ENCODE results near the gene SERPINA5.

DNA sequence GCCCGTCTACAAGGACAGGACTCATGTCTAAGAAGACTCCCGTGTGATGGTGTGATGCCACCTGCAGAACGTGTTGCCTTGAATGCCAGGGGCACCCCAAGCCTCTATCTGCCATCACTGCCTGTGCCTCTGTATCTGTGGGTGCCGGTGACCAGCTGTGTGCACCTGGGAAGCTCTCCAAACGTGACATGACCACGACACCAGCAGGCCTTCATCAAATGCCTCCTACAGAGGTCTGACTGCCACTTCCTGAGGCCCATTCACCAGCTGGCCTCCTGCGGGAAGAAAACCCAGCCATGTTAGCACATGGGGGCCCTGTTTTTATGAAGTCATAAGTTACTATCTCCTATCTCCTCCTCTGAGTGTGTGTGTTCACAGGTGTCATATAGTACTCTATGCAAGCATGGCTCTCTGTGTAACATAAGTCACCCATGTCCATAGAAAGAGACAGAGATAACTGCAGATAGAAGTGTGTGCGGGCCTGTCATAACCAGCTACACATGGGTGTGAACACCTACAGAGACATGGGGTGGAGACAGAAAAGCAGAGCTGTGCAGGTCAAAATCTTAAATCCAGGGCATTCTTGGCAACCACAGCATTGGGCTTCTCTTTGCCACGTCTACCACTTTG is 38.3 kb upstream of the SERPINA5 start:
- no peak for TF ChIP-seq RAD21 (IDR thresholded peaks at IDR 0.05; ENCODE audit: low read length)
- TF ChIP-seq FOXM1 (IDR thresholded peaks at IDR 0.05; ENCODE audit: low read depth), result no peak
- TF ChIP-seq, protein P1, sequence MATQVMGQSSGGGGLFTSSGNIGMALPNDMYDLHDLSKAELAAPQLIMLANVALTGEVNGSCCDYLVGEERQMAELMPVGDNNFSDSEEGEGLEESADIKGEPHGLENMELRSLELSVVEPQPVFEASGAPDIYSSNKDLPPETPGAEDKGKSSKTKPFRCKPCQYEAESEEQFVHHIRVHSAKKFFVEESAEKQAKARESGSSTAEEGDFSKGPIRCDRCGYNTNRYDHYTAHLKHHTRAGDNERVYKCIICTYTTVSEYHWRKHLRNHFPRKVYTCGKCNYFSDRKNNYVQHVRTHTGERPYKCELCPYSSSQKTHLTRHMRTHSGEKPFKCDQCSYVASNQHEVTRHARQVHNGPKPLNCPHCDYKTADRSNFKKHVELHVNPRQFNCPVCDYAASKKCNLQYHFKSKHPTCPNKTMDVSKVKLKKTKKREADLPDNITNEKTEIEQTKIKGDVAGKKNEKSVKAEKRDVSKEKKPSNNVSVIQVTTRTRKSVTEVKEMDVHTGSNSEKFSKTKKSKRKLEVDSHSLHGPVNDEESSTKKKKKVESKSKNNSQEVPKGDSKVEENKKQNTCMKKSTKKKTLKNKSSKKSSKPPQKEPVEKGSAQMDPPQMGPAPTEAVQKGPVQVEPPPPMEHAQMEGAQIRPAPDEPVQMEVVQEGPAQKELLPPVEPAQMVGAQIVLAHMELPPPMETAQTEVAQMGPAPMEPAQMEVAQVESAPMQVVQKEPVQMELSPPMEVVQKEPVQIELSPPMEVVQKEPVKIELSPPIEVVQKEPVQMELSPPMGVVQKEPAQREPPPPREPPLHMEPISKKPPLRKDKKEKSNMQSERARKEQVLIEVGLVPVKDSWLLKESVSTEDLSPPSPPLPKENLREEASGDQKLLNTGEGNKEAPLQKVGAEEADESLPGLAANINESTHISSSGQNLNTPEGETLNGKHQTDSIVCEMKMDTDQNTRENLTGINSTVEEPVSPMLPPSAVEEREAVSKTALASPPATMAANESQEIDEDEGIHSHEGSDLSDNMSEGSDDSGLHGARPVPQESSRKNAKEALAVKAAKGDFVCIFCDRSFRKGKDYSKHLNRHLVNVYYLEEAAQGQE (IDR thresholded peaks at IDR 0.05; ENCODE audit: low read depth, low read length), result no peak
- TF ChIP-seq NRF1 (IDR thresholded peaks at IDR 0.05; ENCODE audit: low read depth, low read length), result no peak
- TF ChIP-seq, protein P2, sequence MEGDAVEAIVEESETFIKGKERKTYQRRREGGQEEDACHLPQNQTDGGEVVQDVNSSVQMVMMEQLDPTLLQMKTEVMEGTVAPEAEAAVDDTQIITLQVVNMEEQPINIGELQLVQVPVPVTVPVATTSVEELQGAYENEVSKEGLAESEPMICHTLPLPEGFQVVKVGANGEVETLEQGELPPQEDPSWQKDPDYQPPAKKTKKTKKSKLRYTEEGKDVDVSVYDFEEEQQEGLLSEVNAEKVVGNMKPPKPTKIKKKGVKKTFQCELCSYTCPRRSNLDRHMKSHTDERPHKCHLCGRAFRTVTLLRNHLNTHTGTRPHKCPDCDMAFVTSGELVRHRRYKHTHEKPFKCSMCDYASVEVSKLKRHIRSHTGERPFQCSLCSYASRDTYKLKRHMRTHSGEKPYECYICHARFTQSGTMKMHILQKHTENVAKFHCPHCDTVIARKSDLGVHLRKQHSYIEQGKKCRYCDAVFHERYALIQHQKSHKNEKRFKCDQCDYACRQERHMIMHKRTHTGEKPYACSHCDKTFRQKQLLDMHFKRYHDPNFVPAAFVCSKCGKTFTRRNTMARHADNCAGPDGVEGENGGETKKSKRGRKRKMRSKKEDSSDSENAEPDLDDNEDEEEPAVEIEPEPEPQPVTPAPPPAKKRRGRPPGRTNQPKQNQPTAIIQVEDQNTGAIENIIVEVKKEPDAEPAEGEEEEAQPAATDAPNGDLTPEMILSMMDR (IDR thresholded peaks at IDR 0.05), result no peak
- TF ChIP-seq EZH2phosphoT487 (IDR thresholded peaks at IDR 0.05; ENCODE audit: borderline replicate concordance, low read depth), result no peak
- no peak for TF ChIP-seq ZBTB33 (IDR thresholded peaks at IDR 0.05; ENCODE audit: borderline replicate concordance, low read depth)
- TF ChIP-seq MAX (IDR thresholded peaks at IDR 0.05; ENCODE audit: low read depth), result no peak
- TF ChIP-seq, protein P3, sequence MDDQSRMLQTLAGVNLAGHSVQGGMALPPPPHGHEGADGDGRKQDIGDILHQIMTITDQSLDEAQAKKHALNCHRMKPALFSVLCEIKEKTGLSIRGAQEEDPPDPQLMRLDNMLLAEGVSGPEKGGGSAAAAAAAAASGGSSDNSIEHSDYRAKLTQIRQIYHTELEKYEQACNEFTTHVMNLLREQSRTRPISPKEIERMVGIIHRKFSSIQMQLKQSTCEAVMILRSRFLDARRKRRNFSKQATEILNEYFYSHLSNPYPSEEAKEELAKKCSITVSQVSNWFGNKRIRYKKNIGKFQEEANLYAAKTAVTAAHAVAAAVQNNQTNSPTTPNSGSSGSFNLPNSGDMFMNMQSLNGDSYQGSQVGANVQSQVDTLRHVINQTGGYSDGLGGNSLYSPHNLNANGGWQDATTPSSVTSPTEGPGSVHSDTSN (IDR thresholded peaks at IDR 0.05), result no peak
- TF ChIP-seq POLR2AphosphoS5 (IDR thresholded peaks at IDR 0.05; ENCODE audit: low read depth, low read length), result no peak
- TF ChIP-seq TEAD4 (IDR thresholded peaks at IDR 0.05; ENCODE audit: borderline replicate concordance, insufficient read depth), result no peak
- TF ChIP-seq TAF1 (IDR thresholded peaks at IDR 0.05; ENCODE audit: borderline replicate concordance, low read depth, low read length), result no peak
- TF ChIP-seq, protein P4, sequence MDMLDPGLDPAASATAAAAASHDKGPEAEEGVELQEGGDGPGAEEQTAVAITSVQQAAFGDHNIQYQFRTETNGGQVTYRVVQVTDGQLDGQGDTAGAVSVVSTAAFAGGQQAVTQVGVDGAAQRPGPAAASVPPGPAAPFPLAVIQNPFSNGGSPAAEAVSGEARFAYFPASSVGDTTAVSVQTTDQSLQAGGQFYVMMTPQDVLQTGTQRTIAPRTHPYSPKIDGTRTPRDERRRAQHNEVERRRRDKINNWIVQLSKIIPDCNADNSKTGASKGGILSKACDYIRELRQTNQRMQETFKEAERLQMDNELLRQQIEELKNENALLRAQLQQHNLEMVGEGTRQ (IDR thresholded peaks at IDR 0.05; ENCODE audit: borderline replicate concordance, low read depth, low read length), result no peak
- TF ChIP-seq SIN3A (IDR thresholded peaks at IDR 0.05; ENCODE audit: borderline replicate concordance, low read depth, low read length), result no peak

Data from SK-N-SH (cell line).